ENCODE measurements around the gene ARMC5.

GRCh38 chr16:31489298-31489564 lies 29.9 kb downstream of the ARMC5 start:
- TF ChIP-seq CTCF (IDR thresholded peaks at IDR 0.05) = no peak
- TF ChIP-seq POLR2A (IDR thresholded peaks at IDR 0.05) = no peak
